H1 (cell line): Measurements from ENCODE around the gene FOLR1. TPM values are rescaled to one million over a fixed set of nuclear protein-coding genes. Genes with fewer than 3 reads are reported as not detected.

Source experiments
- CTBP2 ChIP-seq: IDR thresholded peaks from 2 replicates; pipeline ENCODE4 v1.7.0; 2011; ENCODE audit warnings: borderline replicate concordance, mild to moderate bottlenecking, moderate library complexity, mixed read lengths, low read length; ENCODE audit not compliant: insufficient read depth, insufficient read length
- GABPA ChIP-seq: IDR thresholded peaks from 2 replicates; pipeline ENCODE4 v1.6.1; 2011; ENCODE audit warnings: mild to moderate bottlenecking, low read length, moderate library complexity, borderline replicate concordance; ENCODE audit not compliant: insufficient read depth
- MAFK ChIP-seq: IDR thresholded peaks from 2 replicates; pipeline ENCODE4 v1.6.1; 2012; ENCODE audit warnings: low read depth, mild to moderate bottlenecking, improper control_type of control experiment, low read length
- RFX5 ChIP-seq: IDR thresholded peaks from 2 replicates; pipeline ENCODE4 v1.6.1; 2011; ENCODE audit warnings: low read depth, low read length, improper control_type of control experiment, borderline replicate concordance
- RXRA ChIP-seq: IDR thresholded peaks from 2 replicates; pipeline ENCODE4 v1.6.1; 2011; ENCODE audit warnings: low read depth, mild to moderate bottlenecking, low read length, moderate library complexity; ENCODE audit not compliant: insufficient read depth
- SIN3A ChIP-seq, 2 experiments: IDR thresholded peaks in 1 of 2; conservative IDR thresholded peaks in 1 of 2; 2 replicates each; pipeline ENCODE4 v1.6.1; 2011 to 2012; ENCODE audit warnings: low read length in 2 of 2, improper control_type of control experiment in 1 of 2, low read depth in 1 of 2, mild to moderate bottlenecking in 1 of 2
- SIX5 ChIP-seq: IDR thresholded peaks from 2 replicates; pipeline ENCODE4 v1.6.1; 2011; ENCODE audit warnings: mild to moderate bottlenecking, low read depth, low read length
- polyA plus RNA-seq, 7 experiments: library from polyadenylated mRNA; depleted of rRNA in 3 of 7; stranded (reverse) in 5 of 7; unstranded in 2 of 7; fragments of >200 nt in 5 of 7; fragments of 200-250 nt in 2 of 7; gene quantifications; 1 replicate in 5 of 7; 2 replicates in 1 of 7; 4 replicates in 1 of 7; pipeline versions ENCODE4 v1.2.1 to v1.2.3, GENCODE V29; 2011 to 2013; ENCODE audit warnings: missing spikeins in 2 of 7, mixed read lengths in 2 of 7
- total RNA-seq: library from RNA; stranded (reverse); fragmentation: NEBNext Ultra II Directional; extraction: Animal tissue kit (Norgen Biotek cat#: 25700); gene quantifications from 2 replicates; pipeline ENCODE4 v1.2.1, GENCODE V29; 2021

Gene FOLR1
- total and polyA plus RNA-seq, 2 of the 8 experiments (the other 6 are each of a cell fraction or from before 2014, with no cell fraction given) = 1.3 TPM; not detected in 1

DNA sequence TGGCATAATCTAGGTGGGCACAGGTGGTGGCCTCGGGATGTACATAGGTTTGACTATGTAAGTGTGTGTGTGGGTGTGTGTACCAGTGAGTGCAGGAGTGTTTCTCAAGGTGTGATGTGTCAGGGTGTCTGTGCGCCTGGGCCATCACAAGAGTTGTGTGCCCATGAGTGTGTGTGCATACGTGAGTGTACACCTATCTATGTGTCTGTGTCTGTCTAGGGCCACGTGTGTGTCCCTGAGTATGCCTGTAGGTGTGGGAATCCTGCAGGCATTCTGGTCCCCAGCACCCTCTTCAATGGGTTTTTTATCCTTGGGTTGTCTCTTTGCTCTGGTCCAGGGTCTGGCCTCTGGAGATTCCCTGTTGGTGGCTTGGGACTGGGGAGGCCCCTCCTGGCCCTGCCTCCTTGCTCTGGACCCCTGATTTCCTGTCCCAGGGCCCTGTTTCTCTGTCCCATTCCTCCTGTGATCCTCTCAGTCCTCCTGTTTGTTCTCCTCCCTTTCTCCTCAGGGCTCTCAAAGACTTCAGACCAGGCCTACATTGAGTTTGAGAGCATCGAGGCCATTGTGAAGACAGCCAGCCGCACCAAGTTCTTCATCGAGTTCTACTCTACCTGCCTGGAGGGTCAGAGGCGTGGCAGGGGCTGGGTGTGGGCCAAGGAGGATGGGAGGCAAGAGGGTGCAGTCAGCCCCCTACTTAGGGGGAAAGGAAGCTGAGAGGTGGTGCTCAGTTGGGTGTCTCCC lies 42.0 kb downstream of the FOLR1 start (continued):
- no peak for TF ChIP-seq SIN3A (conservative IDR thresholded peaks at IDR 0.05 in 1 of 2, IDR thresholded peaks at IDR 0.05 in 1 of 2; ENCODE audit: low read depth in 1 of 2, low read length in 2 of 2)
- no peak for TF ChIP-seq MAFK
- no peak for TF ChIP-seq GABPA
- TF ChIP-seq CTBP2 = no peak
- TF ChIP-seq RXRA = no peak
- TF ChIP-seq SIX5 = no peak
- TF ChIP-seq RFX5 = no peak
- TF ChIP-seq, all 59 proteins: peak for 0
